ENCODE data around the gene CNTNAP5.

The CNTNAP5 gene

GRCh38 chr2:124310671-124311070 lies 285.6 kb downstream of the CNTNAP5 start:
- no peak overlapping the region for H3K4me3 ChIP-seq (ENCODE audit: low read depth, low read length)
- DNase-seq (ENCODE audit: low read depth): no peak
- no peak for TF ChIP-seq MYC (IDR thresholded peaks at IDR 0.05; ENCODE audit: low read depth, low read length)
- TF ChIP-seq MAX (IDR thresholded peaks at IDR 0.05; ENCODE audit: low read depth, low read length): no peak
- TF ChIP-seq POLR2A (IDR thresholded peaks at IDR 0.05; ENCODE audit: extremely low read depth, insufficient read length): no peak
- no peak for TF ChIP-seq CTCF (IDR thresholded peaks at IDR 0.05; ENCODE audit: low read depth, low read length)

- DNase-seq (ENCODE audit: low read depth): no peak
- no peak overlapping the region for H3K4me3 ChIP-seq (ENCODE audit: low read depth, low read length)
- TF ChIP-seq CTCF (IDR thresholded peaks at IDR 0.05; ENCODE audit: low read depth, low read length) (no peak), MYC (IDR thresholded peaks at IDR 0.05; ENCODE audit: low read depth, low read length) (no peak), POLR2A (IDR thresholded peaks at IDR 0.05; ENCODE audit: extremely low read depth, insufficient read length) (no peak), MAX (IDR thresholded peaks at IDR 0.05; ENCODE audit: low read depth, low read length) (no peak)
Measured at GRCh38 chr2:124314084-124314483, 289.0 kb downstream of the CNTNAP5 start.

GRCh38 chr2:124315221-124315880 lies 290.3 kb downstream of the CNTNAP5 start:
- no peak for TF ChIP-seq CTCF (IDR thresholded peaks at IDR 0.05; ENCODE audit: low read depth, low read length)
- no peak overlapping the region for H3K4me3 ChIP-seq (ENCODE audit: low read depth, low read length)
- no peak for DNase-seq (ENCODE audit: low read depth)

GRCh38 chr2:124316133-124316532 lies 291.0 kb downstream of the CNTNAP5 start:
- TF ChIP-seq MAX (IDR thresholded peaks at IDR 0.05; ENCODE audit: low read depth, low read length) (no peak), CTCF (IDR thresholded peaks at IDR 0.05; ENCODE audit: low read depth, low read length) (no peak), POLR2A (IDR thresholded peaks at IDR 0.05; ENCODE audit: extremely low read depth, insufficient read length) (no peak), MYC (IDR thresholded peaks at IDR 0.05; ENCODE audit: low read depth, low read length) (no peak)
- no peak for DNase-seq (ENCODE audit: low read depth)
- H3K4me3 ChIP-seq (ENCODE audit: low read depth, low read length): no peak overlapping the region

- DNase-seq (ENCODE audit: low read depth): no peak
- H3K4me3 ChIP-seq (ENCODE audit: low read depth, low read length): no peak overlapping the region
- TF ChIP-seq CTCF (IDR thresholded peaks at IDR 0.05; ENCODE audit: low read depth, low read length) (no peak), MAX (IDR thresholded peaks at IDR 0.05; ENCODE audit: low read depth, low read length) (no peak), MYC (IDR thresholded peaks at IDR 0.05; ENCODE audit: low read depth, low read length) (no peak), POLR2A (IDR thresholded peaks at IDR 0.05; ENCODE audit: extremely low read depth, insufficient read length) (no peak)
Measured at GRCh38 chr2:124316881-124317605, 292.0 kb downstream of the CNTNAP5 start.
